ENCODE data around the gene CACNA1B. TPM values are rescaled to one million over a fixed set of nuclear protein-coding genes. Genes with fewer than 3 reads are reported as not detected.

CACNA1B gene
- total and polyA plus RNA-seq, 9 of the 15 experiments (the other 6 are each of a cell fraction or from before 2014, with no cell fraction given), result 0.01 to 0.04 TPM; not detected in 7

DNA sequence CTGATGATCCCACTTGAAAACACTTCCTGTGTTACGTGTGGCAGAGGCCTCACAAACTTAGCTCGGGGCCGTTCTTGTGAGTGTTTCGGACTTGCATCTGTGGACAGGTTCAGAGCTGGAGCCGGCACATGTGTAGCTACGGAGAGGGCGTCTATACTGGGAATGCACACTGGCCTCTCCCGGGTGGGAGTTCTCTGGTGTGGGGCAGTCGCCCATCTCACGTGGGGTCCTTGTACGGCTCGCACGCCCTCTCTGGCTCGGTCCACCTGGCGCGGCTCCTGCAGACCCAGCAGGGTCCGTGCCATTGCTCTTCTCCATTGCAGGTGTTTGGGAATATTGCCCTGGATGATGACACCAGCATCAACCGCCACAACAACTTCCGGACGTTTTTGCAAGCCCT, 197.9 kb downstream of the CACNA1B start:
- TF ChIP-seq, protein P1, sequence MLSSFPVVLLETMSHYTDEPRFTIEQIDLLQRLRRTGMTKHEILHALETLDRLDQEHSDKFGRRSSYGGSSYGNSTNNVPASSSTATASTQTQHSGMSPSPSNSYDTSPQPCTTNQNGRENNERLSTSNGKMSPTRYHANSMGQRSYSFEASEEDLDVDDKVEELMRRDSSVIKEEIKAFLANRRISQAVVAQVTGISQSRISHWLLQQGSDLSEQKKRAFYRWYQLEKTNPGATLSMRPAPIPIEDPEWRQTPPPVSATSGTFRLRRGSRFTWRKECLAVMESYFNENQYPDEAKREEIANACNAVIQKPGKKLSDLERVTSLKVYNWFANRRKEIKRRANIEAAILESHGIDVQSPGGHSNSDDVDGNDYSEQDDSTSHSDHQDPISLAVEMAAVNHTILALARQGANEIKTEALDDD (IDR thresholded peaks at IDR 0.05), result no peak
- WGBS (ENCODE audit: insufficient coverage, low coverage, missing lambda C conversion rate), result 3% methylated on average over 20 of the region's 20 CpGs
- H3K9ac ChIP-seq (ENCODE audit: insufficient read depth in 1 of 2, low read depth in 2 of 2, low read length in 2 of 2), result no peak overlapping the region
- ATAC-seq (no peak), FAIRE-seq (no peak), DNase-seq (ENCODE audit: extremely low read depth in 1 of 4, low spot score in 3 of 4) (no peak)
- POLR2A ChIA-PET, result no interaction called here
- BruUV-seq (replicated peaks), result no TSS peak
- H3K79me2 ChIP-seq (ENCODE audit: control insufficient read depth, insufficient read depth, low read length), result no peaks in the 10 kb centered on the region
- peaks cover 7% of the 10 kb centered on the region; the same call in 1 of the 2 replicates for H4K20me1 ChIP-seq (replicated peaks; ENCODE audit: control insufficient read depth, insufficient read depth, low read length)
- intact Hi-C loops (cut with micrococcal nuclease), result no loop called here
- no peak overlapping the region for H3K4me3 ChIP-seq
- peaks cover 0 to 3% of the 10 kb centered on the region in 2 experiments; a peak in 1 of 5 replicates for H3K4me1 ChIP-seq (replicated peaks in 1 of 2; ENCODE audit: control insufficient read depth in 2 of 2, insufficient read depth in 2 of 2, low read length in 2 of 2)
- no peaks in the 10 kb centered on the region for H3K9me3 ChIP-seq (replicated peaks; ENCODE audit: control insufficient read depth, insufficient read depth, low read depth, low read length)
- CTCF ChIA-PET (ENCODE audit: low intra/inter-chr PET ratio), result no interaction called here
- no peak overlapping the region for H2AFZ ChIP-seq (ENCODE audit: low read depth, low read length)
- peaks cover 35 to 97% of the 10 kb centered on the region in 2 experiments for H3K27me3 ChIP-seq (ENCODE audit: control insufficient read depth in 2 of 2, insufficient read depth in 2 of 2, low read length in 2 of 2)
- no peaks in the 10 kb centered on the region for H3K36me3 ChIP-seq (ENCODE audit: control insufficient read depth, insufficient read depth, low read length)
- no peaks in the 10 kb centered on the region for H3K9me1 ChIP-seq (ENCODE audit: control insufficient read depth, insufficient read depth, low read length)
- H3K27ac ChIP-seq (ENCODE audit: extremely low read depth, low read depth, low read length), result no peak overlapping the region
- H3K4me2 ChIP-seq (ENCODE audit: insufficient read depth, low read length), result no peak overlapping the region
- in situ Hi-C loops (cut with MboI), result no loop called here

DNA sequence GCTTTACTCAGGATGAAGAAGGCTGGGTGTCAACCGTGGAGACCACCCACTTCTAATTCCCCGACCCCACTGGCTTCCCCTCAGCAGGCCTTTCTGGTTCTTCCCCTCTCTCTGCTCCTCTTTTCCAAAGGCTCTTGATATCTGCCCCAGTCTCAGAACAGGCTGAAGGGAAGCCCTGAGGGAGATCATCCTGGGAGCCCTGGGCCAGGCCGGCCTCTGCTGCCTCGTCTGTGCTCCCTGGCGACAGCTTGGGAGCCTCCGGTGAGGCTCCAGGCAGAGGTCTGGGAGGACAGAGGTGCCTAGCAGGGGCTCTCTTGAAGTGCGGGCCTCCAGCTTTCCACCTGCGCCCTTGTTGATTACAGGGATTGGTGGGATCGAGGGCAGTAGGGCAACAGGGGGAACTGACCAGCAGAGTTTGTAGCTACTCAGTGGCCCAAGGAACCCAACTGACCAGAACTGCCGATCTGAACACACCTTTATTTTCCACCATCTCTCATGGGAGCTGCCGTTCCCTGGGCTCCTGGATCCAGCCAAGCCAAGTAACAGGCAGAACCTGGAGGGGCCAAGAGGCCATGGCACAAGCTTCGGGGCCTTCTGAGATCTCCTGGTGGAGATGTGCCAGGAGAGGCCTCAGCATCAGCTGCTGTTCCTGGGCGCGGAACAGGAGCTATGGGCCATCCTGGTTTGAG, 198.5 kb downstream of the CACNA1B start:
- Histone ChIP-seq H4K20me1 (replicated peaks; ENCODE audit: control insufficient read depth, insufficient read depth, low read length) (peaks cover 4% of the 10 kb centered on the region; the same call in 1 of the 2 replicates), H3K4me3 (no peak overlapping the region), H3K9ac (ENCODE audit: insufficient read depth in 1 of 2, low read depth in 2 of 2, low read length in 2 of 2) (no peak overlapping the region), H2AFZ (ENCODE audit: low read depth, low read length) (no peak overlapping the region), H3K79me2 (ENCODE audit: control insufficient read depth, insufficient read depth, low read length) (no peaks in the 10 kb centered on the region), H3K4me2 (ENCODE audit: insufficient read depth, low read length) (no peak overlapping the region), H3K27ac (ENCODE audit: extremely low read depth, low read depth, low read length) (no peak overlapping the region), H3K9me3 (replicated peaks; ENCODE audit: control insufficient read depth, insufficient read depth, low read depth, low read length) (no peaks in the 10 kb centered on the region), H3K4me1 (replicated peaks in 1 of 2; ENCODE audit: control insufficient read depth in 2 of 2, insufficient read depth in 2 of 2, low read length in 2 of 2) (peaks cover 0 to 3% of the 10 kb centered on the region in 2 experiments; a peak in 1 of 5 replicates), H3K9me1 (ENCODE audit: control insufficient read depth, insufficient read depth, low read length) (no peaks in the 10 kb centered on the region), H3K27me3 (ENCODE audit: control insufficient read depth in 2 of 2, insufficient read depth in 2 of 2, low read length in 2 of 2) (peaks cover 32 to 95% of the 10 kb centered on the region in 2 experiments), H3K36me3 (ENCODE audit: control insufficient read depth, insufficient read depth, low read length) (no peaks in the 10 kb centered on the region)
- intact Hi-C loops (cut with micrococcal nuclease) (no loop called here), in situ Hi-C loops (cut with MboI) (no loop called here)
- POLR2A ChIA-PET, result interaction anchor here (1.0 kb wide), 1 partner anchor 16 kb away, joined by 3 read pairs; no protein-coding TSS in a partner anchor
- CTCF ChIA-PET (ENCODE audit: low intra/inter-chr PET ratio), result no interaction called here
- no peak for ATAC-seq
- no peak for FAIRE-seq
- no TSS peak for BruUV-seq (replicated peaks)
- DNase-seq (ENCODE audit: extremely low read depth in 1 of 4, low spot score in 3 of 4), result no peak
- WGBS (ENCODE audit: insufficient coverage, low coverage, missing lambda C conversion rate), result under 1% methylated on average over 14 of the region's 14 CpGs
- TF ChIP-seq, protein P2, sequence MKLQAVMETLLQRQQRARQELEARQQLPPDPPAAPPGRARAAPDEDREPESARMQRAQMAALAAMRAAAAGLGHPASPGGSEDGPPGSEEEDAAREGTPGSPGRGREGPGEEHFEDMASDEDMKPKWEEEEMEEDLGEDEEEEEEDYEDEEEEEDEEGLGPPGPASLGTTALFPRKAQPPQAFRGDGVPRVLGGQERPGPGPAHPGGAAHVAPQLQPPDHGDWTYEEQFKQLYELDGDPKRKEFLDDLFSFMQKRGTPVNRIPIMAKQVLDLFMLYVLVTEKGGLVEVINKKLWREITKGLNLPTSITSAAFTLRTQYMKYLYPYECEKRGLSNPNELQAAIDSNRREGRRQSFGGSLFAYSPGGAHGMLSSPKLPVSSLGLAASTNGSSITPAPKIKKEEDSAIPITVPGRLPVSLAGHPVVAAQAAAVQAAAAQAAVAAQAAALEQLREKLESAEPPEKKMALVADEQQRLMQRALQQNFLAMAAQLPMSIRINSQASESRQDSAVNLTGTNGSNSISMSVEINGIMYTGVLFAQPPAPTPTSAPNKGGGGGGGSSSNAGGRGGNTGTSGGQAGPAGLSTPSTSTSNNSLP (IDR thresholded peaks at IDR 0.05; ENCODE audit: borderline replicate concordance, low read depth, low read length), result no peak
- TF ChIP-seq THRAP3 (IDR thresholded peaks at IDR 0.05; ENCODE audit: borderline replicate concordance), result no peak
- TF ChIP-seq GTF2E2 (tag; IDR thresholded peaks at IDR 0.05), result no peak
- no peak for TF ChIP-seq ZNF134 (CRISPR knock-in tag; conservative IDR thresholded peaks at IDR 0.05)
- no peak for TF ChIP-seq CCNT2 (IDR thresholded peaks at IDR 0.05; ENCODE audit: borderline replicate concordance, extremely low read depth, insufficient read length, low read depth, low read length)
- TF ChIP-seq, protein P3, sequence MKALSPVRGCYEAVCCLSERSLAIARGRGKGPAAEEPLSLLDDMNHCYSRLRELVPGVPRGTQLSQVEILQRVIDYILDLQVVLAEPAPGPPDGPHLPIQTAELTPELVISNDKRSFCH (CRISPR knock-in tag; IDR thresholded peaks at IDR 0.05), result no peak
- TF ChIP-seq, protein P3 (tag; IDR thresholded peaks at IDR 0.05), result no peak
- no peak for TF ChIP-seq L3MBTL2 (IDR thresholded peaks at IDR 0.05)
- TF ChIP-seq SIN3A (IDR thresholded peaks at IDR 0.05; ENCODE audit: borderline replicate concordance in 2 of 2, control insufficient read depth in 1 of 2, low read depth in 2 of 2, low read length in 2 of 2), result no peak
- no peak for TF ChIP-seq EP300 (IDR thresholded peaks at IDR 0.05; ENCODE audit: low read length)
- no peak for TF ChIP-seq STAG1 (CRISPR knock-in tag; IDR thresholded peaks at IDR 0.05; ENCODE audit: borderline replicate concordance)
